Caco-2 (cell line): ENCODE measurements around the gene OR51F2. TPM values are rescaled to one million over a fixed set of nuclear protein-coding genes. Genes with fewer than 3 reads are reported as not detected.

ENCODE experiments used
- BruUV-seq: library from RNA; stranded (reverse); fragments of 400-500 nt; replicated peaks from 2 replicates; lab custom pipeline; 2021; lab: Mats Ljungman, UMichigan
- CTCF ChIA-PET: fragments of 300-600 bp; sonication (Branson Sonifier 250); formaldehyde crosslinking; loops from one replicate; lab custom pipeline; 2022; ENCODE audit warnings: antibody characterized with exemption; lab: Charles Lee
- POLR2A ChIA-PET: fragments of 300-600 bp; sonication (Branson Sonifier 250); formaldehyde crosslinking; loops from one replicate; lab custom pipeline; 2022; ENCODE audit warnings: antibody characterized with exemption; lab: Charles Lee
- DNase-seq, 2 experiments: peaks; one replicate each; pipeline versions ENCODE4 v3.0.0 to v3.0.0-alpha.2; 2020 to 2022
- H3K27me3 ChIP-seq: replicated peaks from 2 replicates; pipeline ENCODE4 v1.6.0; 2011; ENCODE audit warnings: low read length; ENCODE audit not compliant: control insufficient read depth, insufficient read depth
- H3K36me3 ChIP-seq: 2 replicates; pipeline ENCODE4 v1.5.1; 2011; ENCODE audit warnings: low read length; ENCODE audit not compliant: control insufficient read depth, insufficient read depth
- H3K4me1 ChIP-seq: fragments of 250-450 bp; sonication (Bioruptor Pico); 2 replicates; pipeline ENCODE4 v1.5.1; 2020; ENCODE audit warnings: mild to moderate bottlenecking
- H3K4me3 ChIP-seq: 2 replicates; pipeline ENCODE4 v1.5.1; 2011; ENCODE audit warnings: low read depth, mild to moderate bottlenecking, control low read depth, low read length
- H3K9me3 ChIP-seq: fragments of 250-450 bp; sonication (Bioruptor Pico); 2 replicates; pipeline ENCODE4 v1.5.1; 2020; ENCODE audit warnings: mild to moderate bottlenecking, moderate library complexity
- H3K27ac Mint-ChIP-seq: one replicate; pipeline ENCODE4 v1.8.0; 2022; ENCODE audit warnings: mixed read lengths; ENCODE audit not compliant: unreplicated experiment
- H3K27me3 Mint-ChIP-seq: one replicate; pipeline ENCODE4 v1.8.0; 2022; ENCODE audit warnings: mixed read lengths; ENCODE audit not compliant: insufficient read depth, unreplicated experiment
- H3K36me3 Mint-ChIP-seq: one replicate; pipeline ENCODE4 v1.8.0; 2022; ENCODE audit warnings: mild to moderate bottlenecking, mixed read lengths; ENCODE audit not compliant: insufficient read depth, unreplicated experiment
- H3K4me1 Mint-ChIP-seq: one replicate; pipeline ENCODE4 v1.8.0; 2022; ENCODE audit warnings: low read depth, mixed read lengths; ENCODE audit not compliant: unreplicated experiment
- H3K4me3 Mint-ChIP-seq: one replicate; pipeline ENCODE4 v1.8.0; 2022; ENCODE audit warnings: mild to moderate bottlenecking, moderate library complexity, mixed read lengths; ENCODE audit not compliant: unreplicated experiment
- H3K9me3 Mint-ChIP-seq: one replicate; pipeline ENCODE4 v1.8.0; 2022; ENCODE audit warnings: mixed read lengths; ENCODE audit not compliant: unreplicated experiment
- CTCF ChIP-seq, 2 experiments: fragments of 200-600 bp in 1 of 2; IDR thresholded peaks; 1 replicate in 1 of 2; 2 replicates in 1 of 2; pipeline versions ENCODE4 v1.5.1 to v1.8.0; 2011 to 2022; ENCODE audit warnings: antibody characterized with exemption in 1 of 2, control low read depth in 1 of 2, inconsistent platforms in 1 of 2, low read depth in 1 of 2, low read length in 1 of 2, mild to moderate bottlenecking in 1 of 2, moderate library complexity in 1 of 2; ENCODE audit not compliant: insufficient read depth in 1 of 2, severe bottlenecking in 1 of 2, unreplicated experiment in 1 of 2
- intact Hi-C: fragments of 100-400 bp; cut with micrococcal nuclease; formaldehyde crosslinking; loops from one replicate; pipeline ENCODE4 v1.10.0; 2022; ENCODE audit not compliant: unreplicated experiment
- total RNA-seq: library from RNA; stranded (reverse); gene quantifications from 2 replicates; pipeline ENCODE4 v1.2.3, GENCODE V29; 2022

The OR51F2 gene
- total RNA-seq, 1 experiment from 2014 or later = not detected

- H3K4me1 Mint-ChIP-seq = no peaks in the 10 kb centered on the region
- no peaks in the 10 kb centered on the region for H3K9me3 Mint-ChIP-seq
- ChIA-PET POLR2A (no interaction called here), CTCF (interaction anchor here (1.3 to 2.3 kb wide), 2 partner anchors 190 to 638 kb away, joined by 3 to 19 read pairs; partner anchors contain the start of gene OR51D1)
- H3K27ac Mint-ChIP-seq = no peak overlapping the region
- no peaks in the 10 kb centered on the region; the same call in 1 of the 2 replicates for H3K27me3 ChIP-seq
- H3K4me3 Mint-ChIP-seq = no peak overlapping the region
- no peak overlapping the region for H3K4me3 ChIP-seq
- no peaks in the 10 kb centered on the region for H3K9me3 ChIP-seq
- no peaks in the 10 kb centered on the region for H3K36me3 ChIP-seq
- peak; percentile 15 to 24 for TF ChIP-seq CTCF (IDR thresholded peaks at IDR 0.05; ENCODE audit: insufficient read depth in 1 of 2, low read depth in 1 of 2, low read length in 1 of 2, severe bottlenecking in 1 of 2, unreplicated experiment in 1 of 2)
- no peaks in the 10 kb centered on the region for H3K4me1 ChIP-seq
- peaks cover under 1% of the 10 kb centered on the region for H3K27me3 Mint-ChIP-seq
- no peaks in the 10 kb centered on the region for H3K36me3 Mint-ChIP-seq
- DNase-seq = peak in 1 of 2 experiments; percentile 4
- no TSS peak for BruUV-seq
- intact Hi-C loops = loop anchor here (1.0 to 2.0 kb wide), 2 partner anchors 189 to 200 kb away; partner anchors contain the start of gene OR51D1
Measured at GRCh38 chr11:4826425-4826824, 5.3 kb downstream of the OR51F2 start.

DNA sequence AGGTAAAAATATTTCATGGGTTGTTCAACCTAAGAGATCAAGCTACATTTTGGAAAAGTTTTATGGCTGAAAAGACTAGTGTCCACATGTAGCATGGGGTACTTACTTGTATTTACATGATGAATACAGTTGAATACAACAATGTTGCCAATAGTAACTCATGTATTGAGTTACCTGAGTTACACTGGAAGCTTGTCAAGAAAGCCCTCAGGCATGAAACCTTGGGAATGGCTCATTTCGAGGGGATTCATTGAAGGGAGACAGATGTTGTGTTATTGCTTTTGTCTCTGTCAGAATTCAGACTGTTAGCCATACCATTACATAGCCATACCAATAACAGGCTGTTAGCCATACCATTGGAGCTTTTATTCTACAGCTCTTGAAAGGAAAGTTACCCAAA, 9.2 kb downstream of the OR51F2 start:
- CTCF ChIA-PET = no interaction called here
- Histone ChIP-seq H3K36me3 (no peaks in the 10 kb centered on the region), H3K27me3 (no peaks in the 10 kb centered on the region), H3K4me1 (no peaks in the 10 kb centered on the region), H3K9me3 (no peaks in the 10 kb centered on the region), H3K4me3 (no peak overlapping the region)
- H3K4me3 Mint-ChIP-seq = no peak overlapping the region
- no peaks in the 10 kb centered on the region for H3K9me3 Mint-ChIP-seq
- H3K27ac Mint-ChIP-seq = no peak overlapping the region
- no TSS peak for BruUV-seq
- POLR2A ChIA-PET = no interaction called here
- TF ChIP-seq CTCF (IDR thresholded peaks at IDR 0.05; ENCODE audit: insufficient read depth in 1 of 2, low read depth in 1 of 2, low read length in 1 of 2, severe bottlenecking in 1 of 2, unreplicated experiment in 1 of 2) = no peak
- no peak for DNase-seq
- no peaks in the 10 kb centered on the region for H3K36me3 Mint-ChIP-seq
- intact Hi-C loops = no loop called here
- H3K4me1 Mint-ChIP-seq = no peaks in the 10 kb centered on the region
- peaks cover 12% of the 10 kb centered on the region for H3K27me3 Mint-ChIP-seq

DNA sequence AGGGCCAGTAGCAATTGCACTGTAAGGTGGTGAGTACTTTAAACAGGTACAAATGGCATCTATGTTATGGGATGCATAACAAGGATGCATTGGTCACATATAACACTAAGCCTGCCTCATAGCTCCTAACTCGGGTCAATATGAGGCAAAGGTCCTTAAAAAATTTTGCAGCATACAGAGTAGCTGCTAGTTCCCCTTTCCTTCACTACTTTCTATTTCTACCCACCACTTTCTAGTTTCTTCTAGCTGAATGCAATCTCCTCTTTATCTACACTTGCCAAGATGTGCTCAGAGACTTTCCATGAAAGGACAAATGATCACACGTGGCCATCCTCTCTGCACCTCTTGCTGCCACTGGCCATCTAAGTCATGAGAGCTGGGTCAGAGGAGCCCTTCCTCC, 9.8 kb downstream of the OR51F2 start:
- ChIA-PET POLR2A (no interaction called here), CTCF (no interaction called here)

More for the DNA sequence above, 9.8 kb downstream of the OR51F2 start:
- Mint-ChIP-seq H3K27ac (no peak overlapping the region), H3K36me3 (no peaks in the 10 kb centered on the region), H3K4me3 (no peak overlapping the region), H3K27me3 (peaks cover 14% of the 10 kb centered on the region), H3K9me3 (no peaks in the 10 kb centered on the region), H3K4me1 (no peaks in the 10 kb centered on the region)
- no peaks in the 10 kb centered on the region for H3K9me3 ChIP-seq
- no peaks in the 10 kb centered on the region for H3K27me3 ChIP-seq
- H3K4me3 ChIP-seq = no peak overlapping the region
- BruUV-seq = no TSS peak
- no peaks in the 10 kb centered on the region for H3K4me1 ChIP-seq
- intact Hi-C loops = no loop called here
- no peak for DNase-seq
- TF ChIP-seq CTCF (IDR thresholded peaks at IDR 0.05; ENCODE audit: insufficient read depth in 1 of 2, low read depth in 1 of 2, low read length in 1 of 2, severe bottlenecking in 1 of 2, unreplicated experiment in 1 of 2) = no peak
- H3K36me3 ChIP-seq = no peaks in the 10 kb centered on the region
